Myocyte (in vitro differentiated cells): ENCODE data around the gene RIIAD1. TPM values are rescaled to one million over a fixed set of nuclear protein-coding genes. Genes with fewer than 3 reads are reported as not detected.

Experiments used
- DNase-seq: peaks from one replicate; pipeline ENCODE4 v3.0.0-alpha.2; 2012; ENCODE audit warnings: low read depth
- total RNA-seq: library from RNA; depleted of rRNA; stranded (reverse); fragments of >200 nt; gene quantifications from 2 replicates; pipeline ENCODE4 v1.2.3, GENCODE V29; 2014

Gene RIIAD1
- total RNA-seq, 1 donor from 2014 or later = not detected

- peak; percentile 23 for DNase-seq
Measured at GRCh38 chr1:151710187-151710840, 11.0 kb upstream of the RIIAD1 start.

- no peak for DNase-seq
Measured at GRCh38 chr1:151711044-151711800, 10.1 kb upstream of the RIIAD1 start.

- DNase-seq = no peak
Measured at GRCh38 chr1:151711951-151712350, 9.4 kb upstream of the RIIAD1 start.

GRCh38 chr1:151713044-151713443 is 8.3 kb upstream of the RIIAD1 start:
- no peak for DNase-seq

- DNase-seq = no peak
Measured at GRCh38 chr1:151713874-151714273, 7.4 kb upstream of the RIIAD1 start.

GRCh38 chr1:151714820-151715725 is 6.2 kb upstream of the RIIAD1 start:
- no peak for DNase-seq

GRCh38 chr1:151715726-151716404 is 5.5 kb upstream of the RIIAD1 start:
- DNase-seq = no peak

- DNase-seq = no peak
Measured at GRCh38 chr1:151716405-151716762, 4.9 kb upstream of the RIIAD1 start.

- DNase-seq = peak; percentile 40
Measured at GRCh38 chr1:151716771-151717631, 4.3 kb upstream of the RIIAD1 start, which contains the start of gene CELF3. Gene CELF3, minus strand, starts transcription at chr1:151716803. Its CDS starts 783 bp downstream, at chr1:151716020.

GRCh38 chr1:151718011-151718431 is 3.3 kb upstream of the RIIAD1 start:
- DNase-seq = no peak

GRCh38 chr1:151718666-151719065 is 2.7 kb upstream of the RIIAD1 start:
- DNase-seq = no peak

GRCh38 chr1:151720125-151720524 is 1.2 kb upstream of the RIIAD1 start:
- DNase-seq = no peak

GRCh38 chr1:151720554-151720953 is 768 bp upstream of the RIIAD1 start:
- peak; percentile 18 for DNase-seq

GRCh38 chr1:151721788-151722510 is 627 bp downstream of the RIIAD1 start:
- DNase-seq = no peak

GRCh38 chr1:151723726-151724370 is 2.5 kb downstream of the RIIAD1 start:
- no peak for DNase-seq

- DNase-seq = peak; percentile 63
Measured at GRCh38 chr1:151728151-151729054, 7.1 kb downstream of the RIIAD1 start.

- no peak for DNase-seq
Measured at GRCh38 chr1:151729157-151729965, 8.0 kb downstream of the RIIAD1 start.
